ENCODE results near the gene NTHL1.

DNA sequence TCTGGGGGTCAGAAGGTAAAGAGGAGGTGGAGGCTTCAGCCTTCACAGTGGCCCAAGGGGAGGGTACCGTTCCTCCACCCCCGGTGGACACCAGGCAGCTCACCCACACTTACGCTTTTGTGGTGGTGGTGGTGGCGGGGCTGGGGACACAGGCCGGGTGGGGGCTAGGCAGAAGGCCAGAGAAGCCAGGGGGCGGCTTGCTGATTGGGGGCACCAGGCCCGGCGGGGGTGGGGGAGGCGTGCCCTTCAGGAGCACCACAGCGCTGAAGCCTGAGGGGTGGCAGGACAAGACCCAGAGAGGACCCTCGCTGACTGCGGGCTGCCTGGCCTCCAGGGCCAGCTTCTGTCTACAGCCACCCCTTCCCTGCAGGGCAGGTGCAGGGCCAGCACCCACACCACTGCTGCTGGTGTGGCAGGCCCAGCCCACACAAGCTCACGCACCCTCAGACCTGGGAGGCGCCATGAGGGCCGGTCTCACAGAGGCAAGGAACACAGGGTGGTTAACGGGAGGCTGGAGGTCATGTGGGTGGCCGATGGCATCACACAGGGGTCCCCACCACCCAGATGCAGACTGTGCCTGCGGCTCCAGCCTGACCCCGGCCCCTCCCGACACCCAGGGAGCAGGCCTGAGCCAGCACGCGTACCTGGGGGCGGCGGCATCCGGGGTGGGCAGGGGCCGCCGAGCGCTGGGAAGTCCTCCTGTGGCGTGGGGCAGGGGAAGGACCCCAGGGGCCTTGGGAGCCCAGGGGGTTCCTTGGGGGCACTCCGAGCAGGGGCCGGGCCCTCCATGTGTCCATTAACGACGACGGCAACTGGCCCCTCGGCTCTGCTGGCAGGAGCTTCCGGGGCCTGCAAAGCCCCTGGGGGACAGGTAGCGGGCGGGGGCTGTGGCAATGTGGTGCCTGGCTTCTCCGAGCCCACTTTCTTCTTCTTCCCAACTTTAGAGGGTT, 48.5 kb downstream of the NTHL1 start:
- TF ChIP-seq CTCF (IDR thresholded peaks at IDR 0.05; ENCODE audit: low read length) (no peak), EZH2 (optimal IDR thresholded peaks at IDR 0.05; ENCODE audit: low read depth, low read length) (no peak)

Measured in MM.1S (cell line).